ENCODE data around the gene LRATD1.

LRATD1 gene

DNA sequence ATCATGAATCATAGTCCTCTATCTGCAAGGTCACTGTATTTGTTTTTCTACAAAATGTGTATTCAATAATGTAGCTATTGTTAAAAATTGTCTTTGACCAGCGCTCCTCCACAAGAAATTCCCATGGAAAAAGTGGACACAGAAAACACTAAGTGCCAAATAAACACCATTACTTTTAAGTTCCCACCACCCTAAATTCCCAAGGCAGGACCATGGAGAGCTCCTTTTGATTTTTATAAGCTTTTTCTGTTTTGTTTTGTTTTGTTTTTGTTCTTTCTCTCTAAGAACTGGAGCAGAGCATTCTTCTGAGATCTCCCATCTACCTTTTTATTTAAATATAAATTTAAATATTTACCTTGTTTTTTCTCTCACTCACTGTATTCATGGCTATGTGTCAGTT, 44.5 kb downstream of the LRATD1 start:
- Histone ChIP-seq H3F3A (ENCODE audit: low read depth) (no peaks in the 10 kb centered on the region), H3K9ac (ENCODE audit: low read depth, low read length, poor library complexity, severe bottlenecking) (no peak overlapping the region), H3K9me3 (ENCODE audit: insufficient read depth, low read depth, low read length) (no peaks in the 10 kb centered on the region; the same call in 1 of the 2 replicates), H3K4me3 (ENCODE audit: low read length, poor library complexity, severe bottlenecking) (no peak overlapping the region), H3K27me3 (ENCODE audit: insufficient read depth, low read length, poor library complexity, severe bottlenecking) (no peaks in the 10 kb centered on the region), H4K20me1 (ENCODE audit: insufficient read depth, low read length, poor library complexity, severe bottlenecking) (no peaks in the 10 kb centered on the region), H3K4me1 (ENCODE audit: insufficient read depth, low read length, poor library complexity, severe bottlenecking) (no peaks in the 10 kb centered on the region), H3K79me2 (ENCODE audit: insufficient read depth, low read length) (no peaks in the 10 kb centered on the region), H2AFZ (ENCODE audit: low read length) (no peak overlapping the region), H3K4me2 (ENCODE audit: low read depth, low read length, poor library complexity, severe bottlenecking) (no peak overlapping the region), H3K9me2 (replicated peaks; ENCODE audit: low read depth, low read length) (no peaks in the 10 kb centered on the region), H3K36me3 (ENCODE audit: insufficient read depth, low read length) (no peaks in the 10 kb centered on the region)
- TF ChIP-seq, protein P1, sequence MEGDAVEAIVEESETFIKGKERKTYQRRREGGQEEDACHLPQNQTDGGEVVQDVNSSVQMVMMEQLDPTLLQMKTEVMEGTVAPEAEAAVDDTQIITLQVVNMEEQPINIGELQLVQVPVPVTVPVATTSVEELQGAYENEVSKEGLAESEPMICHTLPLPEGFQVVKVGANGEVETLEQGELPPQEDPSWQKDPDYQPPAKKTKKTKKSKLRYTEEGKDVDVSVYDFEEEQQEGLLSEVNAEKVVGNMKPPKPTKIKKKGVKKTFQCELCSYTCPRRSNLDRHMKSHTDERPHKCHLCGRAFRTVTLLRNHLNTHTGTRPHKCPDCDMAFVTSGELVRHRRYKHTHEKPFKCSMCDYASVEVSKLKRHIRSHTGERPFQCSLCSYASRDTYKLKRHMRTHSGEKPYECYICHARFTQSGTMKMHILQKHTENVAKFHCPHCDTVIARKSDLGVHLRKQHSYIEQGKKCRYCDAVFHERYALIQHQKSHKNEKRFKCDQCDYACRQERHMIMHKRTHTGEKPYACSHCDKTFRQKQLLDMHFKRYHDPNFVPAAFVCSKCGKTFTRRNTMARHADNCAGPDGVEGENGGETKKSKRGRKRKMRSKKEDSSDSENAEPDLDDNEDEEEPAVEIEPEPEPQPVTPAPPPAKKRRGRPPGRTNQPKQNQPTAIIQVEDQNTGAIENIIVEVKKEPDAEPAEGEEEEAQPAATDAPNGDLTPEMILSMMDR (conservative IDR thresholded peaks at IDR 0.05; ENCODE audit: low read length), result no peak
- TF ChIP-seq EZH2phosphoT487 (IDR thresholded peaks at IDR 0.05; ENCODE audit: borderline replicate concordance), result no peak

DNA sequence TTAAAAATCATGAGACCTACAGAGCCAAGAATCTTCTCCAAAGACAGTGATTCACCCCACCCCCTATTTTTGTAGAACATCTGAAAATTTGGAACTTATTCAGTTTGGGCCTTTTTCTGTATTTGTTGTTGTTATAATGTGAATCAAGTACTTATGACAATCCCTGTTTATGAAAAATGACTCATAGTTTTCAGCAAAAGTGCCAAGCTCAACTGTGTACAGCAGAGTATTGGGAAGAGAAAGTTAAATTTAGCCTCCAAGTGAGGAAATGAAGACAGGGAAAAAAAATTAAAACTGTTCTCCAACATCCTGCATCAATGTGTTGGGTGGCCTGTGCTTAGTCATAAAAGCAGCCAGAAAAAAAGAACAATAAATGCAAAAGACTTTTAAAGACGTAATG, 46.2 kb downstream of the LRATD1 start:
- TF ChIP-seq, protein P1 (conservative IDR thresholded peaks at IDR 0.05; ENCODE audit: low read length), result no peak
- no peak for TF ChIP-seq EZH2phosphoT487 (IDR thresholded peaks at IDR 0.05; ENCODE audit: borderline replicate concordance)
- H3K36me3 ChIP-seq (ENCODE audit: insufficient read depth, low read length), result no peaks in the 10 kb centered on the region
- H3F3A ChIP-seq (ENCODE audit: low read depth), result no peaks in the 10 kb centered on the region
- H3K4me1 ChIP-seq (ENCODE audit: insufficient read depth, low read length, poor library complexity, severe bottlenecking), result no peaks in the 10 kb centered on the region
- H4K20me1 ChIP-seq (ENCODE audit: insufficient read depth, low read length, poor library complexity, severe bottlenecking), result no peaks in the 10 kb centered on the region
- H3K4me2 ChIP-seq (ENCODE audit: low read depth, low read length, poor library complexity, severe bottlenecking), result no peak overlapping the region
- no peak overlapping the region for H3K9ac ChIP-seq (ENCODE audit: low read depth, low read length, poor library complexity, severe bottlenecking)
- no peak overlapping the region for H2AFZ ChIP-seq (ENCODE audit: low read length)
- no peak overlapping the region for H3K4me3 ChIP-seq (ENCODE audit: low read length, poor library complexity, severe bottlenecking)
- H3K27me3 ChIP-seq (ENCODE audit: insufficient read depth, low read length, poor library complexity, severe bottlenecking), result no peaks in the 10 kb centered on the region
- H3K9me3 ChIP-seq (ENCODE audit: insufficient read depth, low read depth, low read length), result no peaks in the 10 kb centered on the region
- H3K79me2 ChIP-seq (ENCODE audit: insufficient read depth, low read length), result no peaks in the 10 kb centered on the region
- no peaks in the 10 kb centered on the region for H3K9me2 ChIP-seq (replicated peaks; ENCODE audit: low read depth, low read length)

DNA sequence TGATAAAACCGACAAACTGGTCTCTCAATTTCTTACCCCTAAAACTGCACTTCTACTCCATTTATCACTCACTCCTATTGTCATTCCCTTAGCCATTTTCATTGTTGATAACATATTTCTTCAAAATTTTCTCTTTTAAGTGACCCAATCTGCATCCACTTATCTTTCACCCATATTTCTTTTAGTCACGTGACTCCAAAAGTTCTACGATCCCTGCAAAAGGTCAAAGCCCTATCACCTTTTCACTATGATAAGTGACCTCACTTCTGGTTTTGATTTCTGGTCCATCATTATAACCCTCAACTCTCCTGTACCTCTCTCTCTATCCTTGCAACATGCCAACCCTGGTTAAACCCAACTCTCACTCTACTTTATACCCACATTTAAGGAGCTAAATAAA, 49.1 kb downstream of the LRATD1 start:
- no peak for TF ChIP-seq EZH2phosphoT487 (IDR thresholded peaks at IDR 0.05; ENCODE audit: borderline replicate concordance)
- TF ChIP-seq, protein P1 (conservative IDR thresholded peaks at IDR 0.05; ENCODE audit: low read length), result no peak
- Histone ChIP-seq H3K4me3 (ENCODE audit: low read length, poor library complexity, severe bottlenecking) (no peak overlapping the region), H3K9me2 (replicated peaks; ENCODE audit: low read depth, low read length) (no peaks in the 10 kb centered on the region), H3K9me3 (ENCODE audit: insufficient read depth, low read depth, low read length) (no peaks in the 10 kb centered on the region), H3K9ac (ENCODE audit: low read depth, low read length, poor library complexity, severe bottlenecking) (no peak overlapping the region), H4K20me1 (ENCODE audit: insufficient read depth, low read length, poor library complexity, severe bottlenecking) (no peaks in the 10 kb centered on the region), H3K36me3 (ENCODE audit: insufficient read depth, low read length) (no peaks in the 10 kb centered on the region), H3F3A (ENCODE audit: low read depth) (no peaks in the 10 kb centered on the region), H3K27me3 (ENCODE audit: insufficient read depth, low read length, poor library complexity, severe bottlenecking) (no peaks in the 10 kb centered on the region), H3K4me1 (ENCODE audit: insufficient read depth, low read length, poor library complexity, severe bottlenecking) (no peaks in the 10 kb centered on the region), H3K4me2 (ENCODE audit: low read depth, low read length, poor library complexity, severe bottlenecking) (no peak overlapping the region), H3K79me2 (ENCODE audit: insufficient read depth, low read length) (no peaks in the 10 kb centered on the region), H2AFZ (ENCODE audit: low read length) (no peak overlapping the region)

Data from Loucy (cell line).